ENCODE measurements around the gene ALAS1. TPM values are rescaled to one million over a fixed set of nuclear protein-coding genes. Genes with fewer than 3 reads are reported as not detected.
"Not testable (repeated sequence)": the region's sequence is repeated elsewhere in the genome, so short reads cannot be mapped to it uniquely, and the experiment has no call there.

The ALAS1 gene
- total RNA-seq, 1 experiment from 2014 or later = 71.2 TPM

DNA sequence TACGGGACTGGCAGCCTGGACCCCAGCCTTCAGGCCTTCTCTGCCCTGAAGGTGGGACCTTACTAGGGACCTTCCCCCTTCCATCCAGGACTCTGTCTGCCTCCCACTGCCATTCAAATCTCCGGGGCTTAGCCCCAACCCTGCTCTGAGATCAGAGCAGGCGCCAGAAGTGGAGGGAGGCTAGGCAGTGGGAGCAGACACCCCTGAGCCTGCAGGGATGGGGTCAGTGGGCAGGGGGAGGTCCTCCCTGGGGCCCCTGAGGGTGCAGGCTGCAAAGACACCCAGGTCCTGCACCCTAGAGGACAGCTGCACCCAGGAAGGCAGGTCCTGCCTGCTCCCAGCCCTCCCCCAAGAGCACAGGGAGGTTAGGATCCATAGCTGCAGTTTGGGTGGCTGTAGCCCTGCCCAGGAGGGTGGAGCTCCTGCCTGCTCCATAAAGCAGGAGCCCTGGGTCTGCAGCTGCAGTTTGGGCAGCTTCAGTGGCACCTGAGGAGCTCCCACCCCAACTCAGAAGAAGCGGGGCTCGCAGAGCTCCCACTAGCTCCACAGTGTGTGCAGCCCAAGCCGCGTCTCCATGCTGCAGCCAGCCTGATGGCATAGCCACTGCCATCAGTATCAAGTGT is 35.6 kb upstream of the ALAS1 start:
- Histone ChIP-seq H3K4me2 (no peak overlapping the region), H3K27me3 (ENCODE audit: insufficient read depth, low read depth) (no peaks in the 10 kb centered on the region), H3K36me3 (ENCODE audit: low read depth) (no peaks in the 10 kb centered on the region), H3F3A (ENCODE audit: insufficient read depth, low read depth) (no peaks in the 10 kb centered on the region), H3K4me1 (replicated peaks; ENCODE audit: insufficient read depth) (no peaks in the 10 kb centered on the region), H2AFZ (no peak overlapping the region), H4K20me1 (ENCODE audit: insufficient read depth) (no peaks in the 10 kb centered on the region), H3K9me3 (ENCODE audit: insufficient read depth, low read depth) (no peaks in the 10 kb centered on the region), H3K79me2 (ENCODE audit: low read depth) (no peaks in the 10 kb centered on the region), H3K27ac (no peak overlapping the region), H3K9me2 (ENCODE audit: insufficient read depth) (no peaks in the 10 kb centered on the region), H3K4me3 (no peak overlapping the region)
- BruUV-seq (replicated peaks) = no TSS peak
- TF ChIP-seq EZH2 (IDR thresholded peaks at IDR 0.05; ENCODE audit: low read depth) = no peak
- TF ChIP-seq, protein P1, sequence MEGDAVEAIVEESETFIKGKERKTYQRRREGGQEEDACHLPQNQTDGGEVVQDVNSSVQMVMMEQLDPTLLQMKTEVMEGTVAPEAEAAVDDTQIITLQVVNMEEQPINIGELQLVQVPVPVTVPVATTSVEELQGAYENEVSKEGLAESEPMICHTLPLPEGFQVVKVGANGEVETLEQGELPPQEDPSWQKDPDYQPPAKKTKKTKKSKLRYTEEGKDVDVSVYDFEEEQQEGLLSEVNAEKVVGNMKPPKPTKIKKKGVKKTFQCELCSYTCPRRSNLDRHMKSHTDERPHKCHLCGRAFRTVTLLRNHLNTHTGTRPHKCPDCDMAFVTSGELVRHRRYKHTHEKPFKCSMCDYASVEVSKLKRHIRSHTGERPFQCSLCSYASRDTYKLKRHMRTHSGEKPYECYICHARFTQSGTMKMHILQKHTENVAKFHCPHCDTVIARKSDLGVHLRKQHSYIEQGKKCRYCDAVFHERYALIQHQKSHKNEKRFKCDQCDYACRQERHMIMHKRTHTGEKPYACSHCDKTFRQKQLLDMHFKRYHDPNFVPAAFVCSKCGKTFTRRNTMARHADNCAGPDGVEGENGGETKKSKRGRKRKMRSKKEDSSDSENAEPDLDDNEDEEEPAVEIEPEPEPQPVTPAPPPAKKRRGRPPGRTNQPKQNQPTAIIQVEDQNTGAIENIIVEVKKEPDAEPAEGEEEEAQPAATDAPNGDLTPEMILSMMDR (conservative IDR thresholded peaks at IDR 0.05) = no peak
- intact Hi-C loops (cut with micrococcal nuclease; ENCODE audit: unreplicated experiment) = no loop called here
- DNase-seq = no peak
- ChIA-PET CTCF (no interaction called here), POLR2A (ENCODE audit: unreplicated experiment) (interaction anchor here (0.7 kb wide), 1 partner anchor 55 kb away, joined by 10 read pairs; no protein-coding TSS in a partner anchor)

DNA sequence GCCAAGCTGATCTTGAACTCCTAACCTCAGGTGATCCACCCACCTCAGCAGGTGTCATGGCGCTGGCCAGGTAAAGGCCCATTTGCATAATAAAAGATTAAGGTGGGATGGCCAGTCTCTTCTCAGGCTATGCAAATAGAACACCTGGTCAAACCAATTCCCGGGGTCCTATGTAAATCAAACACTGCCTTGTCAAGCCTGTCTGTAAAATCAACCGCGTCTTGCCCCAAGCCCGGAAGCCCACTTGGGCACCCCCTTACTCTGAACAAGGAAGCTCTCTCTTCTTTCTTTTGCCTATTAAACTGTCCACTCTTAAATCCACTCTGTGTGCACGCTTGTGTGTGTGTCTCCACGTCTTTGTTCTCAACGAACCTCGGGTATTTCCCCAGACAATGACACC is 30.7 kb upstream of the ALAS1 start:
- ChIA-PET CTCF (no interaction called here), POLR2A (ENCODE audit: unreplicated experiment) (no interaction called here)
- no peaks in the 10 kb centered on the region for H3K9me2 ChIP-seq (ENCODE audit: insufficient read depth)
- H3K79me2 ChIP-seq (ENCODE audit: low read depth) = no peaks in the 10 kb centered on the region
- no TSS peak for BruUV-seq (replicated peaks)
- H3K4me1 ChIP-seq (replicated peaks; ENCODE audit: insufficient read depth) = peaks cover 14% of the 10 kb centered on the region
- no peaks in the 10 kb centered on the region for H4K20me1 ChIP-seq (ENCODE audit: insufficient read depth)
- intact Hi-C loops (cut with micrococcal nuclease; ENCODE audit: unreplicated experiment) = no loop called here
- H3K4me3 ChIP-seq = no peak overlapping the region
- no peak overlapping the region for H2AFZ ChIP-seq
- no peak for DNase-seq
- no peak overlapping the region for H3K4me2 ChIP-seq
- H3K27ac ChIP-seq = no peak overlapping the region
- H3K9me3 ChIP-seq (ENCODE audit: insufficient read depth, low read depth) = no peaks in the 10 kb centered on the region
- no peak for TF ChIP-seq EZH2 (IDR thresholded peaks at IDR 0.05; ENCODE audit: low read depth)
- TF ChIP-seq, protein P1 (conservative IDR thresholded peaks at IDR 0.05) = no peak
- H3F3A ChIP-seq (ENCODE audit: insufficient read depth, low read depth) = peaks cover 4% of the 10 kb centered on the region; the same call in 1 of the 2 replicates
- no peaks in the 10 kb centered on the region for H3K36me3 ChIP-seq (ENCODE audit: low read depth)
- no peaks in the 10 kb centered on the region for H3K27me3 ChIP-seq (ENCODE audit: insufficient read depth, low read depth)

DNA sequence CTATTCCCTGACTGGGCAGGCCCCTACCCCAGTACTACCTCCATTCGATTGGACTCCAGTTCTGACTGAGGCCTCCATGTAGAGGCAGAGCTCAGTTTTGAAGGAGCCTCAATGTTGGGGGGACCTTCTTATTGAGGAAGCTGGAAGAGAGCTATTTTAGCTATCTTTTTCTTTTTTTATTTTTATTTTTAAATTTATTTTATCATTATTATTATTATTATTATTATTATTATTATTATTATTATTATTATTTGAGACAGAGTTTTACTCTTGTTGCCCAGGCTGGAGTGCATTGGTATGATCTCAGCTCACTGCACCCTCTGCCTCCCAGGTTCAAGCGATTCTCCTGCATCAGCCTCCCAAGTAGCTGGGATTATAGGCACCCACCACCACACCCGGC is 27.7 kb upstream of the ALAS1 start:
- H3F3A ChIP-seq (ENCODE audit: insufficient read depth, low read depth); H3K27ac ChIP-seq; BruUV-seq (replicated peaks); intact Hi-C loops (cut with micrococcal nuclease; ENCODE audit: unreplicated experiment); H3K9me2 ChIP-seq (ENCODE audit: insufficient read depth); H2AFZ ChIP-seq; H3K36me3 ChIP-seq (ENCODE audit: low read depth); H4K20me1 ChIP-seq (ENCODE audit: insufficient read depth); H3K79me2 ChIP-seq (ENCODE audit: low read depth); CTCF ChIA-PET; H3K27me3 ChIP-seq (ENCODE audit: insufficient read depth, low read depth); DNase-seq; H3K4me2 ChIP-seq; H3K9me3 ChIP-seq (ENCODE audit: insufficient read depth, low read depth); H3K4me3 ChIP-seq: not testable (repeated sequence)
- POLR2A ChIA-PET (ENCODE audit: unreplicated experiment) = interaction anchor here (0.7 kb wide), 1 partner anchor 17 kb away, joined by 6 read pairs; no protein-coding TSS in a partner anchor
- H3K4me1 ChIP-seq (replicated peaks; ENCODE audit: insufficient read depth) = peaks cover 15% of the 10 kb centered on the region

Measured in PC-9 (cell line).